ENCODE results near the gene TOE1.

Gene TOE1

GRCh38 chr1:45334308-45335245 lies 5.4 kb upstream of the TOE1 start:
- no peak for DNase-seq (ENCODE audit: extremely low read depth, low read depth)
- no peak overlapping the region for H3K4me3 ChIP-seq (replicated peaks; ENCODE audit: low read depth, low read length)
- TF ChIP-seq CTCF (IDR thresholded peaks at IDR 0.05; ENCODE audit: low read depth, low read length, missing control alignments), result no peak

- no peak for DNase-seq (ENCODE audit: extremely low read depth, low read depth)
- H3K4me3 ChIP-seq (replicated peaks; ENCODE audit: low read depth, low read length), result no peak overlapping the region
- no peak for TF ChIP-seq CTCF (IDR thresholded peaks at IDR 0.05; ENCODE audit: low read depth, low read length, missing control alignments)
These were observed 4.1 kb upstream of the TOE1 start for GRCh38 chr1:45335855-45336324.

GRCh38 chr1:45337630-45338325 lies 2.2 kb upstream of the TOE1 start:
- no peak for TF ChIP-seq CTCF (IDR thresholded peaks at IDR 0.05; ENCODE audit: low read depth, low read length, missing control alignments)
- no peak for DNase-seq (ENCODE audit: extremely low read depth, low read depth)
- H3K4me3 ChIP-seq (replicated peaks; ENCODE audit: low read depth, low read length), result no peak overlapping the region

- peak overlapping the region; percentile 68 for H3K4me3 ChIP-seq (replicated peaks; ENCODE audit: low read depth, low read length)
- DNase-seq (ENCODE audit: extremely low read depth, low read depth), result no peak
- no peak for TF ChIP-seq CTCF (IDR thresholded peaks at IDR 0.05; ENCODE audit: low read depth, low read length, missing control alignments)
These were observed 971 bp downstream of the TOE1 start for GRCh38 chr1:45340816-45341466.

GRCh38 chr1:45344499-45344898 lies 4.5 kb downstream of the TOE1 start:
- TF ChIP-seq CTCF (IDR thresholded peaks at IDR 0.05; ENCODE audit: low read depth, low read length, missing control alignments), result no peak
- DNase-seq (ENCODE audit: extremely low read depth, low read depth), result no peak
- H3K4me3 ChIP-seq (replicated peaks; ENCODE audit: low read depth, low read length), result no peak overlapping the region

- TF ChIP-seq CTCF (IDR thresholded peaks at IDR 0.05; ENCODE audit: low read depth, low read length, missing control alignments), result no peak
- no peak overlapping the region for H3K4me3 ChIP-seq (replicated peaks; ENCODE audit: low read depth, low read length)
- no peak for DNase-seq (ENCODE audit: extremely low read depth, low read depth)
These were observed 5.0 kb downstream of the TOE1 start for GRCh38 chr1:45345014-45345413.

All from HFF-Myc (cell line).